ENCODE results near the gene KRT16.
"Not testable (repeated sequence)": the region's sequence is repeated elsewhere in the genome, so short reads cannot be mapped to it uniquely, and the experiment has no call there.

DNA sequence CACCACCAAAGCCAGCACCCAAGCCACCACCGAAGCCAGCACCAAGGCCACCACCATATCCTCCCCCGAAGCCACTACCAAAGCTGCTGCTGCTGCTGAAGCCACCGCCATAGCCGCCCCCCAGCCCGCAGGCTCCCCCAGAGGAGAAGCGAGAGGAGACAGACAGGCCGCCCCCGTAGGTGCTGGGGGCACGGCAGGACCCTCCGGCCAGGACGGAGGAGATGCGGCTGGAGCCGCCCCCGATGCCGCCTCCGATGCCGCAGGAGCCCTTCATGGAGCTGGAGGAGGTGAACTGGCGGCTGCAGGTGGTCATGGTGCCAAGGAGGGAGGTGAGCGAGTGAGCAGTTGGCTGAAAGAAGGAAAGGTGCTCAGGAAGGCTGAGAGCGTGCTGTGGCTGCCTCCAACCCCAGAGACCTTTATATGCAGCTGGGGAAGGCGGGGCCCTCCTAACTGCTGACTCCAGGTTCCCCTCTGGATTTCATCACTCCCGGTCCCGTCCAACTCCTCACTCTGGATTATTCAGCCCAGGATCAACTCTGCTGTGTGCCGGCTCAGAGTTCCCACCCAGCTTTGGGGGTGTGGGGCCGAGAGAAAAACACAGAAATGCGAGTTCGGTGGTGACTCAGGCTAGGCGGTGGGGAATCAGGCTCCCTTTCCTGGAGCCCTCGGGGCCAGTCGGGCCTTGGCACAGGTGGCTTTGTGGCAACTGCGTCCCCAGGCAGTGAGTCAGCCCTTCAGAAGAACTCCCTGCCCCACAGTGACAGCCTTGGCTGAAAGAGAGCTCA is at the start of gene KRT16:
- not testable (repeated sequence) for TF ChIP-seq EZH2phosphoT487 (IDR thresholded peaks at IDR 0.05; ENCODE audit: borderline replicate concordance); CBX3 (IDR thresholded peaks at IDR 0.05; ENCODE audit: low read depth); YY1 (IDR thresholded peaks at IDR 0.05; ENCODE audit: extremely low read depth, insufficient replicate concordance, low read depth, low read length); ZNF274 (IDR thresholded peaks at IDR 0.05; ENCODE audit: low read depth, low read length); POLR2A (IDR thresholded peaks at IDR 0.05; ENCODE audit: borderline replicate concordance, extremely low read depth, insufficient read depth, insufficient read length); SIN3A (IDR thresholded peaks at IDR 0.05; ENCODE audit: low read depth); EGR1 (IDR thresholded peaks at IDR 0.05; ENCODE audit: low read depth)
- TF ChIP-seq, protein P1, sequence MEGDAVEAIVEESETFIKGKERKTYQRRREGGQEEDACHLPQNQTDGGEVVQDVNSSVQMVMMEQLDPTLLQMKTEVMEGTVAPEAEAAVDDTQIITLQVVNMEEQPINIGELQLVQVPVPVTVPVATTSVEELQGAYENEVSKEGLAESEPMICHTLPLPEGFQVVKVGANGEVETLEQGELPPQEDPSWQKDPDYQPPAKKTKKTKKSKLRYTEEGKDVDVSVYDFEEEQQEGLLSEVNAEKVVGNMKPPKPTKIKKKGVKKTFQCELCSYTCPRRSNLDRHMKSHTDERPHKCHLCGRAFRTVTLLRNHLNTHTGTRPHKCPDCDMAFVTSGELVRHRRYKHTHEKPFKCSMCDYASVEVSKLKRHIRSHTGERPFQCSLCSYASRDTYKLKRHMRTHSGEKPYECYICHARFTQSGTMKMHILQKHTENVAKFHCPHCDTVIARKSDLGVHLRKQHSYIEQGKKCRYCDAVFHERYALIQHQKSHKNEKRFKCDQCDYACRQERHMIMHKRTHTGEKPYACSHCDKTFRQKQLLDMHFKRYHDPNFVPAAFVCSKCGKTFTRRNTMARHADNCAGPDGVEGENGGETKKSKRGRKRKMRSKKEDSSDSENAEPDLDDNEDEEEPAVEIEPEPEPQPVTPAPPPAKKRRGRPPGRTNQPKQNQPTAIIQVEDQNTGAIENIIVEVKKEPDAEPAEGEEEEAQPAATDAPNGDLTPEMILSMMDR (IDR thresholded peaks at IDR 0.05 in 2 of 3, conservative IDR thresholded peaks at IDR 0.05 in 1 of 3; ENCODE audit: borderline replicate concordance in 1 of 3, insufficient read depth in 1 of 3, low read depth in 2 of 3, low read length in 2 of 3), result not testable (repeated sequence)
- TF ChIP-seq FOSL1 (IDR thresholded peaks at IDR 0.05; ENCODE audit: low read depth), result peak; percentile 43
- TF ChIP-seq, protein P2, sequence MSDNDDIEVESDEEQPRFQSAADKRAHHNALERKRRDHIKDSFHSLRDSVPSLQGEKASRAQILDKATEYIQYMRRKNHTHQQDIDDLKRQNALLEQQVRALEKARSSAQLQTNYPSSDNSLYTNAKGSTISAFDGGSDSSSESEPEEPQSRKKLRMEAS (IDR thresholded peaks at IDR 0.05), result not testable (repeated sequence)
